Astrocyte of the cerebellum (primary cell): ENCODE data around the gene OBSCN.
A peak's percentile ranks its signal among the peaks of the same experiment; 100 is the strongest.

Experiments used
- DNase-seq: peaks from one replicate; pipeline ENCODE4 v3.0.0-alpha.2; 2011; ENCODE audit warnings: low read depth
- H3K4me3 ChIP-seq: 2 replicates; pipeline ENCODE4 v1.5.1; 2011; ENCODE audit warnings: mild to moderate bottlenecking, low read depth, low read length, moderate library complexity
- CTCF ChIP-seq: IDR thresholded peaks from 2 replicates; pipeline ENCODE4 v1.5.1; 2012; ENCODE audit warnings: low read length, low read depth, moderate library complexity, mild to moderate bottlenecking; ENCODE audit errors: missing control alignments
- in situ Hi-C: cut with HindIII; loops from 2 replicates; pipeline ENCODE4 v1.10.0; 2017; ENCODE audit warnings: low sequenced_read_pairs

Gene OBSCN

GRCh38 chr1:228411548-228412430 is 203.9 kb downstream of the OBSCN start:
- no peak for DNase-seq
- in situ Hi-C loops, result no loop called here
- TF ChIP-seq CTCF, result no peak
- no peak overlapping the region for H3K4me3 ChIP-seq

GRCh38 chr1:228413241-228414010 is 205.6 kb downstream of the OBSCN start:
- no peak overlapping the region for H3K4me3 ChIP-seq
- in situ Hi-C loops, result no loop called here

GRCh38 chr1:228414511-228415211 is 206.8 kb downstream of the OBSCN start:
- no peak overlapping the region for H3K4me3 ChIP-seq
- TF ChIP-seq CTCF, result no peak
- in situ Hi-C loops, result no loop called here
- DNase-seq, result no peak

More at GRCh38 chr1:228413241-228414010, 205.6 kb downstream of the OBSCN start:
- TF ChIP-seq CTCF, result no peak
- no peak for DNase-seq

GRCh38 chr1:228415221-228415620 is 207.4 kb downstream of the OBSCN start:
- in situ Hi-C loops, result no loop called here
- TF ChIP-seq CTCF, result no peak
- DNase-seq, result no peak
- no peak overlapping the region for H3K4me3 ChIP-seq

GRCh38 chr1:228415853-228416216 is 208.0 kb downstream of the OBSCN start:
- no peak for DNase-seq
- peak overlapping the region; percentile 44 for H3K4me3 ChIP-seq
- in situ Hi-C loops, result no loop called here
- TF ChIP-seq CTCF, result no peak

- TF ChIP-seq CTCF, result peak; percentile 50
- peak within 1 kb of the TSS; percentile 44 for H3K4me3 ChIP-seq
- in situ Hi-C loops, result no loop called here
- DNase-seq, result no peak
Measured at GRCh38 chr1:228416217-228416933, 208.5 kb downstream of the OBSCN start, which contains the start of gene TRIM17. TSS of gene TRIM17 (minus strand) at chr1:228416861. CDS start at chr1:228415072, 1,789 bp downstream.
